SK-N-SH (cell line): ENCODE data around the gene TMEM44. TPM values are rescaled to one million over a fixed set of nuclear protein-coding genes. Genes with fewer than 3 reads are reported as not detected.

Source experiments
- CTCF ChIA-PET: fragments of 300-600, 350-600 bp; formaldehyde crosslinking; extraction: SDS; loops from one replicate; lab custom pipeline; 2021; lab: Yijun Ruan, JAX
- POLR2A ChIA-PET: fragments of 350-600 bp; sonication (Branson Sonifier 250); formaldehyde crosslinking; extraction: SDS; loops from one replicate; lab custom pipeline; 2020; ENCODE audit warnings: antibody characterized with exemption, inconsistent platforms; lab: Yijun Ruan, JAX
- DNase-seq: peaks from one replicate; pipeline ENCODE4 v3.0.0; 2012
- H2AFZ ChIP-seq: fragments of 200-600 bp; sonication (generic); 2 replicates; pipeline ENCODE4 v1.8.1; 2016; ENCODE audit warnings: antibody characterized with exemption, mild to moderate bottlenecking, low read depth
- H3F3A ChIP-seq: fragments of 200-600 bp; sonication (generic); replicated peaks from 2 replicates; pipeline ENCODE3; 2016; ENCODE audit warnings: antibody characterized with exemption, mild to moderate bottlenecking; ENCODE audit not compliant: insufficient read depth
- H3K27ac ChIP-seq, 2 experiments: fragments of 200-500 bp in 1 of 2; fragments of 200-600 bp in 1 of 2; sonication (Bioruptor generic) in 1 of 2; sonication (generic), shearing (Covaris generic) in 1 of 2; 2 replicates each; pipeline versions ENCODE4 v1.5.1 to v1.6.1; 2014 to 2016; ENCODE audit warnings: low read depth in 2 of 2, inconsistent platforms in 1 of 2, low read length in 1 of 2, mild to moderate bottlenecking in 1 of 2, mixed read lengths in 1 of 2
- H3K27me3 ChIP-seq: fragments of 200-600 bp; sonication (generic), shearing (Covaris generic); 2 replicates; pipeline ENCODE4 v1.6.1; 2016; ENCODE audit warnings: mixed run types; ENCODE audit not compliant: insufficient read depth
- H3K36me3 ChIP-seq, 2 experiments: fragments of 200-500 bp in 1 of 2; fragments of 200-600 bp in 1 of 2; sonication (Bioruptor generic) in 1 of 2; sonication (generic) in 1 of 2; replicated peaks in 1 of 2; 2 replicates each; pipeline versions ENCODE3 to v1.5.1; 2014 to 2016; ENCODE audit warnings: low read length in 1 of 2, mild to moderate bottlenecking in 1 of 2; ENCODE audit not compliant: insufficient read depth in 2 of 2, control insufficient read depth in 1 of 2
- H3K4me1 ChIP-seq, 2 experiments: fragments of 200-500 bp in 1 of 2; fragments of 200-600 bp in 1 of 2; sonication (Bioruptor generic) in 1 of 2; sonication (generic), shearing (Covaris generic) in 1 of 2; 2 replicates each; pipeline versions ENCODE4 v1.5.1 to v1.6.1; 2014 to 2016; ENCODE audit warnings: low read depth in 1 of 2, low read length in 1 of 2, mixed run types in 1 of 2; ENCODE audit not compliant: insufficient read depth in 2 of 2, control insufficient read depth in 1 of 2
- H3K4me2 ChIP-seq: fragments of 200-600 bp; sonication (generic), shearing (Covaris generic); 2 replicates; pipeline ENCODE4 v1.6.1; 2017; ENCODE audit warnings: mixed run types
- H3K4me3 ChIP-seq, 2 experiments: fragments of 200-500 bp in 1 of 2; fragments of 200-600 bp in 1 of 2; sonication (Bioruptor generic) in 1 of 2; sonication (generic), shearing (Covaris generic) in 1 of 2; 2 replicates each; pipeline versions ENCODE4 v1.5.1 to v1.8.1; 2014 to 2016; ENCODE audit warnings: low read depth in 2 of 2, inconsistent platforms in 1 of 2, low read length in 1 of 2, mild to moderate bottlenecking in 1 of 2, mixed read lengths in 1 of 2, moderate library complexity in 1 of 2
- H3K79me2 ChIP-seq: fragments of 200-600 bp; sonication (generic); 2 replicates; pipeline ENCODE4 v1.8.1; 2017; ENCODE audit warnings: mild to moderate bottlenecking; ENCODE audit not compliant: insufficient read depth
- H3K9ac ChIP-seq: fragments of 200-600 bp; sonication (generic); 2 replicates; pipeline ENCODE4 v1.6.1; 2017; ENCODE audit warnings: mixed run types
- H3K9me2 ChIP-seq: fragments of 200-600 bp; sonication (generic); 2 replicates; pipeline ENCODE4 v1.6.1; 2017; ENCODE audit warnings: mixed run types
- H3K9me3 ChIP-seq: fragments of 200-600 bp; sonication (generic); 2 replicates; pipeline ENCODE4 v1.6.1; 2017; ENCODE audit warnings: mixed run types, mild to moderate bottlenecking, moderate library complexity
- H4K20me1 ChIP-seq: fragments of 200-600 bp; sonication (generic); 2 replicates; pipeline ENCODE4 v1.6.1; 2017; ENCODE audit warnings: mild to moderate bottlenecking, mixed run types; ENCODE audit not compliant: insufficient read depth
- EP300 ChIP-seq, 2 experiments: IDR thresholded peaks; 2 replicates each; pipeline versions ENCODE4 v1.4.0 to v1.6.1; 2012; ENCODE audit warnings: borderline replicate concordance in 1 of 2, low read depth in 1 of 2, low read length in 1 of 2
- FOSL2 ChIP-seq: IDR thresholded peaks from 2 replicates; pipeline ENCODE4 v1.4.0; 2012; ENCODE audit warnings: low read depth, mild to moderate bottlenecking, moderate library complexity, borderline replicate concordance
- FOXM1 ChIP-seq: IDR thresholded peaks from 2 replicates; pipeline ENCODE4 v1.4.0; 2012; ENCODE audit warnings: low read depth, mild to moderate bottlenecking
- GABPA ChIP-seq: IDR thresholded peaks from 2 replicates; pipeline ENCODE4 v1.4.0; 2012; ENCODE audit warnings: low read depth, mild to moderate bottlenecking
- MXI1 ChIP-seq: IDR thresholded peaks from 2 replicates; pipeline ENCODE4 v1.6.1; 2012; ENCODE audit warnings: mild to moderate bottlenecking, low read depth, low read length, improper control_type of control experiment
- NFIC ChIP-seq: IDR thresholded peaks from 2 replicates; pipeline ENCODE4 v1.4.0; 2012; ENCODE audit warnings: borderline replicate concordance
- TCF12 ChIP-seq: IDR thresholded peaks from 2 replicates; pipeline ENCODE4 v1.4.0; 2012
- TEAD4 ChIP-seq: IDR thresholded peaks from 2 replicates; pipeline ENCODE4 v1.4.0; 2012; ENCODE audit warnings: mild to moderate bottlenecking, borderline replicate concordance; ENCODE audit not compliant: insufficient read depth
- WGBS: methylation state at CpG from one replicate; pipeline ENCODE4 v1.1.6; 2017; ENCODE audit warnings: low lambda C conversion rate; 5-methylcytosine and 5-hydroxymethylcytosine counted together
- polyA plus RNA-seq, 3 experiments: library from polyadenylated mRNA; depleted of rRNA; stranded (reverse); fragments of >200 nt; gene quantifications; 2 replicates each; pipeline ENCODE4 v1.2.3, GENCODE V29; 2012
- small RNA-seq, 7 experiments: library from RNA; depleted of rRNA; stranded (forward); fragments of <200 nt; gene quantifications; one replicate each; pipeline ENCODE3, GENCODE V24; 2012
- TF ChIP-seq, protein P1 (sequence below): IDR thresholded peaks from 2 replicates; pipeline ENCODE4 v1.4.0; 2012; ENCODE audit warnings: low read depth, borderline replicate concordance
- TF ChIP-seq, protein P2 (sequence below): IDR thresholded peaks from 2 replicates; pipeline ENCODE4 v1.4.0; 2012; ENCODE audit warnings: low read depth
- TF ChIP-seq, protein P3 (sequence below): IDR thresholded peaks from 2 replicates; pipeline ENCODE4 v1.6.1; 2012; ENCODE audit warnings: mild to moderate bottlenecking, low read depth, low read length, moderate library complexity

Gene TMEM44
- polyA plus RNA-seq, 1 of the 3 experiments (the other 2 are of a cell fraction): 22.6 TPM

DNA sequence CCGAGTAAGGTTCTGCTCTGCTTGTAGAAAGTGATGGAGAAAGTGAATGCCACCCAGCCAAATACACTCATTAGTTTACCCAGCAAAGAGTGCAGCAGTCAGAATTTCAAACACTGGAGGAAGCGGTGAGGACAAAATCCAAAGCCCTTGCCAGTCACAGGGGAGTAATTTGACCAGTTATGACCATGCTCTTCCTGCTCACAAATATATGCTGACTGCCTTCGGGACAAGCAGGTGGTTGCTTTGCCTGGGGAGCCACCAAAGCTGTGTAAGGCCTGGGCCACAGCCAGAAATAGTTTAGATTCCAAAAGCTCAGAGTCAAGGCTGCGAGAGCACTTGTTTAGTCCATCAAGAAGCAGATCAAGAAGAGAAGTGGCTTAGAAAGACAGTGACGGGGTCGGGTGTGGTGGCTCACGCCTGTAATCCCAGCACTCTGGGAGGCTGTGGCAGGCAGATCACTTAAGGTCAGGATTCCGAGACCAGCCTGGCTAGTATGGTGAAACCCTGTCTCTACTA lies 95.4 kb downstream of the TMEM44 start:
- Histone ChIP-seq H3K9ac (no peak overlapping the region), H3K36me3 (no peaks in the 10 kb centered on the region), H3K4me2 (peak overlapping the region; percentile 9; the same call in 1 of the 2 replicates)
- CTCF ChIA-PET: interaction anchor here (1.2 kb wide), 1 partner anchor 36 kb away, joined by 3 read pairs; no protein-coding TSS in a partner anchor
- TF ChIP-seq, protein P1, sequence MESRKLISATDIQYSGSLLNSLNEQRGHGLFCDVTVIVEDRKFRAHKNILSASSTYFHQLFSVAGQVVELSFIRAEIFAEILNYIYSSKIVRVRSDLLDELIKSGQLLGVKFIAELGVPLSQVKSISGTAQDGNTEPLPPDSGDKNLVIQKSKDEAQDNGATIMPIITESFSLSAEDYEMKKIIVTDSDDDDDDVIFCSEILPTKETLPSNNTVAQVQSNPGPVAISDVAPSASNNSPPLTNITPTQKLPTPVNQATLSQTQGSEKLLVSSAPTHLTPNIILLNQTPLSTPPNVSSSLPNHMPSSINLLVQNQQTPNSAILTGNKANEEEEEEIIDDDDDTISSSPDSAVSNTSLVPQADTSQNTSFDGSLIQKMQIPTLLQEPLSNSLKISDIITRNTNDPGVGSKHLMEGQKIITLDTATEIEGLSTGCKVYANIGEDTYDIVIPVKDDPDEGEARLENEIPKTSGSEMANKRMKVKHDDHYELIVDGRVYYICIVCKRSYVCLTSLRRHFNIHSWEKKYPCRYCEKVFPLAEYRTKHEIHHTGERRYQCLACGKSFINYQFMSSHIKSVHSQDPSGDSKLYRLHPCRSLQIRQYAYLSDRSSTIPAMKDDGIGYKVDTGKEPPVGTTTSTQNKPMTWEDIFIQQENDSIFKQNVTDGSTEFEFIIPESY: no peak
- TF ChIP-seq FOSL2 (no peak), TEAD4 (0 out of 2 replicates have a peak, but pooled peaks have one; percentile 61), MXI1 (no peak), TCF12 (peak; percentile 62), NFIC (peak; percentile 65), FOXM1 (no peak), EP300 (IDR thresholded peaks at IDR 0.05; ENCODE audit: borderline replicate concordance in 1 of 2, low read depth in 1 of 2, low read length in 1 of 2) (0 out of 4 replicates have a peak, but pooled peaks of 1 of the 2 experiments have one; percentile 25), GABPA (no peak)
- TF ChIP-seq, protein P2, sequence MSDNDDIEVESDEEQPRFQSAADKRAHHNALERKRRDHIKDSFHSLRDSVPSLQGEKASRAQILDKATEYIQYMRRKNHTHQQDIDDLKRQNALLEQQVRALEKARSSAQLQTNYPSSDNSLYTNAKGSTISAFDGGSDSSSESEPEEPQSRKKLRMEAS: peak; percentile 29; the same call in 1 of the 2 replicates
- TF ChIP-seq, protein P3, sequence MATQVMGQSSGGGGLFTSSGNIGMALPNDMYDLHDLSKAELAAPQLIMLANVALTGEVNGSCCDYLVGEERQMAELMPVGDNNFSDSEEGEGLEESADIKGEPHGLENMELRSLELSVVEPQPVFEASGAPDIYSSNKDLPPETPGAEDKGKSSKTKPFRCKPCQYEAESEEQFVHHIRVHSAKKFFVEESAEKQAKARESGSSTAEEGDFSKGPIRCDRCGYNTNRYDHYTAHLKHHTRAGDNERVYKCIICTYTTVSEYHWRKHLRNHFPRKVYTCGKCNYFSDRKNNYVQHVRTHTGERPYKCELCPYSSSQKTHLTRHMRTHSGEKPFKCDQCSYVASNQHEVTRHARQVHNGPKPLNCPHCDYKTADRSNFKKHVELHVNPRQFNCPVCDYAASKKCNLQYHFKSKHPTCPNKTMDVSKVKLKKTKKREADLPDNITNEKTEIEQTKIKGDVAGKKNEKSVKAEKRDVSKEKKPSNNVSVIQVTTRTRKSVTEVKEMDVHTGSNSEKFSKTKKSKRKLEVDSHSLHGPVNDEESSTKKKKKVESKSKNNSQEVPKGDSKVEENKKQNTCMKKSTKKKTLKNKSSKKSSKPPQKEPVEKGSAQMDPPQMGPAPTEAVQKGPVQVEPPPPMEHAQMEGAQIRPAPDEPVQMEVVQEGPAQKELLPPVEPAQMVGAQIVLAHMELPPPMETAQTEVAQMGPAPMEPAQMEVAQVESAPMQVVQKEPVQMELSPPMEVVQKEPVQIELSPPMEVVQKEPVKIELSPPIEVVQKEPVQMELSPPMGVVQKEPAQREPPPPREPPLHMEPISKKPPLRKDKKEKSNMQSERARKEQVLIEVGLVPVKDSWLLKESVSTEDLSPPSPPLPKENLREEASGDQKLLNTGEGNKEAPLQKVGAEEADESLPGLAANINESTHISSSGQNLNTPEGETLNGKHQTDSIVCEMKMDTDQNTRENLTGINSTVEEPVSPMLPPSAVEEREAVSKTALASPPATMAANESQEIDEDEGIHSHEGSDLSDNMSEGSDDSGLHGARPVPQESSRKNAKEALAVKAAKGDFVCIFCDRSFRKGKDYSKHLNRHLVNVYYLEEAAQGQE: no peak
- TF ChIP-seq, all 33 proteins: peak for 5
- peaks cover 23% of the 10 kb centered on the region for H3F3A ChIP-seq
- H2AFZ ChIP-seq: no peak overlapping the region
- H3K9me3 ChIP-seq: peaks cover 12% of the 10 kb centered on the region; the same call in 1 of the 2 replicates
- H3K9me2 ChIP-seq: no peaks in the 10 kb centered on the region
- WGBS: 66% methylated on average over 7 of the region's 8 CpGs
- POLR2A ChIA-PET: no interaction called here
- H3K27ac ChIP-seq: peak overlapping the region; percentile 29 to 47; a peak in 3 of 4 replicates
- H3K27me3 ChIP-seq: no peaks in the 10 kb centered on the region
- peaks cover 7 to 15% of the 10 kb centered on the region in 2 experiments; a peak in 2 of 4 replicates for H3K4me1 ChIP-seq
- H3K4me3 ChIP-seq: no peak overlapping the region
- H3K79me2 ChIP-seq: no peaks in the 10 kb centered on the region
- no peak for DNase-seq
- no peaks in the 10 kb centered on the region for H4K20me1 ChIP-seq

Small RNA genes within 50 kb of the gene (small RNA-seq; reads per million reads assigned to genes)
- gene AC046143.2: 0 reads per million in 7 experiments

Other genes with a start within 250 kb of the TMEM44 start
- 0.13 and 0.23 TPM in 2 replicates for gene GP5, start 234.2 kb downstream of the TMEM44 start, polyA plus RNA-seq (2012; rRNA removed)
- gene ATP13A3, start 146.4 kb downstream of the TMEM44 start, polyA plus RNA-seq (2012; rRNA removed): 48.2 and 67.2 TPM in 2 replicates
- 35.1 and 43.7 TPM in 2 replicates for gene LSG1, start 38.8 kb upstream of the TMEM44 start, polyA plus RNA-seq (2012; rRNA removed)
- 1.8 and 2.4 TPM in 2 replicates for gene FAM43A, start 52.5 kb upstream of the TMEM44 start, polyA plus RNA-seq (2012; rRNA removed)